GM21390 (cell line): ENCODE results near the gene BARHL2.

Experiments used
- ATAC-seq: cut with Tn5 transposase; IDR thresholded peaks from one replicate; pipeline ENCODE4 v1.9.1; 2021; ENCODE audit not compliant: unreplicated experiment

Gene BARHL2

GRCh38 chr1:90724926-90725656, 8.0 kb upstream of the BARHL2 start:
- no peak for ATAC-seq

- ATAC-seq: no peak
Observed at GRCh38 chr1:90724361-90724760, 7.3 kb upstream of the BARHL2 start.

GRCh38 chr1:90723590-90724108, 6.5 kb upstream of the BARHL2 start:
- ATAC-seq: no peak

GRCh38 chr1:90722874-90723589, 5.9 kb upstream of the BARHL2 start:
- no peak for ATAC-seq

GRCh38 chr1:90721210-90722194, 4.4 kb upstream of the BARHL2 start:
- ATAC-seq: no peak

GRCh38 chr1:90720145-90720636, 3.1 kb upstream of the BARHL2 start:
- ATAC-seq: no peak

GRCh38 chr1:90719330-90720144, 2.4 kb upstream of the BARHL2 start:
- no peak for ATAC-seq

- ATAC-seq: no peak
Observed at GRCh38 chr1:90718411-90719329, 1.6 kb upstream of the BARHL2 start.

- ATAC-seq: no peak
Observed at GRCh38 chr1:90717665-90718410, 736 bp upstream of the BARHL2 start.

- no peak for ATAC-seq
Observed at GRCh38 chr1:90717356-90717664, 208 bp upstream of the BARHL2 start.

GRCh38 chr1:90716243-90716551, 905 bp downstream of the BARHL2 start:
- ATAC-seq: no peak

- no peak for ATAC-seq
Observed at GRCh38 chr1:90715309-90715708, 1.8 kb downstream of the BARHL2 start.

GRCh38 chr1:90714521-90714951, 2.6 kb downstream of the BARHL2 start:
- ATAC-seq: no peak

GRCh38 chr1:90713741-90714509, 3.2 kb downstream of the BARHL2 start:
- ATAC-seq: no peak

GRCh38 chr1:90712915-90713730, 4.0 kb downstream of the BARHL2 start:
- no peak for ATAC-seq

- no peak for ATAC-seq
Observed at GRCh38 chr1:90712153-90712856, 4.8 kb downstream of the BARHL2 start.
